HL-60 (cell line): Measurements from ENCODE around the gene TMPRSS6.

ENCODE experiments used
- DNase-seq, 2 experiments: peaks; one replicate each; pipeline ENCODE4 v3.0.0-alpha.2; 2010 to 2020; ENCODE audit warnings: low read depth in 1 of 2, low spot score in 1 of 2
- H3K27ac ChIP-seq: fragments of 250-450 bp; sonication (Bioruptor Pico); replicated peaks from 2 replicates; pipeline ENCODE4 v1.5.1; 2020; ENCODE audit warnings: mild to moderate bottlenecking, moderate library complexity
- H3K27me3 ChIP-seq: fragments of 250-450 bp; sonication (Bioruptor Pico); 2 replicates; pipeline ENCODE4 v1.5.1; 2021; ENCODE audit warnings: mild to moderate bottlenecking, moderate library complexity; ENCODE audit not compliant: insufficient read depth, poor library complexity, severe bottlenecking
- H3K4me3 ChIP-seq: replicated peaks from 2 replicates; pipeline ENCODE4 v1.5.1; 2011; ENCODE audit warnings: mild to moderate bottlenecking, control low read depth, low read length; ENCODE audit not compliant: insufficient read depth
- CTCF ChIP-seq: IDR thresholded peaks from one replicate; pipeline ENCODE4 v1.5.1; 2011; ENCODE audit warnings: low read length, control low read depth, inconsistent platforms; ENCODE audit not compliant: insufficient read depth
- GABPA ChIP-seq: IDR thresholded peaks from 2 replicates; pipeline ENCODE4 v1.6.1; 2012; ENCODE audit warnings: low read depth
- POLR2AphosphoS5 ChIP-seq: IDR thresholded peaks from 2 replicates; pipeline ENCODE4 v1.6.1; 2012; ENCODE audit warnings: low read depth
- REST ChIP-seq: IDR thresholded peaks from 2 replicates; pipeline ENCODE4 v1.6.1; 2012; ENCODE audit warnings: low read depth; ENCODE audit not compliant: insufficient replicate concordance
- SPI1 ChIP-seq: IDR thresholded peaks from 2 replicates; pipeline ENCODE4 v1.6.1; 2012; ENCODE audit warnings: low read depth, mild to moderate bottlenecking, borderline replicate concordance

Gene TMPRSS6

GRCh38 chr22:37052386-37053309, 56.9 kb downstream of the TMPRSS6 start:
- DNase-seq = no peak
- no peak overlapping the region for H3K4me3 ChIP-seq
- H3K27me3 ChIP-seq = peaks cover 3% of the 10 kb centered on the region
- no peak overlapping the region for H3K27ac ChIP-seq
- TF ChIP-seq GABPA (no peak), POLR2AphosphoS5 (no peak), CTCF (no peak), REST (no peak), SPI1 (no peak)

GRCh38 chr22:37051391-37052385, 57.8 kb downstream of the TMPRSS6 start, which contains the start of gene KCTD17:
KCTD17 (plus strand) TSS chr22:37051742; CDS start chr22:37051761, 19 bp downstream.
- H3K4me3 ChIP-seq = peak within 1 kb of the TSS; percentile 55
- TF ChIP-seq POLR2AphosphoS5 = no peak
- no peak for TF ChIP-seq REST
- no peak for TF ChIP-seq GABPA
- no peak for TF ChIP-seq CTCF
- H3K27me3 ChIP-seq = peaks cover 3% of the 10 kb centered on the region
- H3K27ac ChIP-seq = no peak within 1 kb of the TSS
- DNase-seq = peak; percentile 23 to 62

GRCh38 chr22:37050913-37051312, 58.6 kb downstream of the TMPRSS6 start:
- Histone ChIP-seq H3K4me3 (peak overlapping the region; percentile 27; the same call in 1 of the 2 replicates), H3K27me3 (peaks cover 3% of the 10 kb centered on the region), H3K27ac (no peak overlapping the region)
- DNase-seq = no peak
- no peak for TF ChIP-seq POLR2AphosphoS5
- no peak for TF ChIP-seq SPI1
- no peak for TF ChIP-seq REST
- TF ChIP-seq CTCF = no peak
- no peak for TF ChIP-seq GABPA
